OCI-M1 (cell line): ENCODE measurements around the gene FAAP100.

Experiments
- DNase-seq: peaks from one replicate; lab custom pipeline; 2025; lab: John Stamatoyannopoulos, UW

Gene FAAP100

GRCh38 chr17:81524865-81525159, 27.3 kb downstream of the FAAP100 start:
- DNase-seq = no peak

- DNase-seq = no peak
These were observed 27.9 kb downstream of the FAAP100 start for GRCh38 chr17:81524039-81524864.

GRCh38 chr17:81523402-81524038, 28.6 kb downstream of the FAAP100 start:
- no peak for DNase-seq

- DNase-seq = peak; percentile 15
These were observed 29.4 kb downstream of the FAAP100 start for GRCh38 chr17:81522491-81523401.

GRCh38 chr17:81520021-81520901, 31.9 kb downstream of the FAAP100 start:
- no peak for DNase-seq

- peak; percentile 9 for DNase-seq
These were observed 32.7 kb downstream of the FAAP100 start for GRCh38 chr17:81519284-81520020.

- DNase-seq = no peak
These were observed 33.3 kb downstream of the FAAP100 start for GRCh38 chr17:81518785-81519283.

- no peak for DNase-seq
These were observed 33.9 kb downstream of the FAAP100 start for GRCh38 chr17:81518113-81518784.

GRCh38 chr17:81517339-81518112, 34.6 kb downstream of the FAAP100 start:
- peak; percentile 61 for DNase-seq

GRCh38 chr17:81517009-81517338, 35.2 kb downstream of the FAAP100 start:
- DNase-seq = no peak

- DNase-seq = no peak
These were observed 35.7 kb downstream of the FAAP100 start for GRCh38 chr17:81516439-81516838.

- no peak for DNase-seq
These were observed 36.6 kb downstream of the FAAP100 start for GRCh38 chr17:81515530-81516041.

GRCh38 chr17:81514739-81515529, 37.2 kb downstream of the FAAP100 start:
- DNase-seq = peak; percentile 52

- DNase-seq = no peak
These were observed 37.7 kb downstream of the FAAP100 start for GRCh38 chr17:81514489-81514738.

GRCh38 chr17:81513753-81514488, 38.2 kb downstream of the FAAP100 start:
- no peak for DNase-seq

GRCh38 chr17:81513372-81513752, 38.8 kb downstream of the FAAP100 start:
- DNase-seq = peak; percentile 44

GRCh38 chr17:81512562-81513371, 39.4 kb downstream of the FAAP100 start, which contains the start of gene ACTG1:
Gene ACTG1, minus strand, starts transcription at chr17:81512799. Its CDS starts 445 bp downstream, at chr17:81512354.
- peak; percentile 95 for DNase-seq
